OCI-LY7 (cell line): ENCODE measurements around the gene PACS2. TPM values are rescaled to one million over a fixed set of nuclear protein-coding genes. Genes with fewer than 3 reads are reported as not detected.

Experiments used
- BruUV-seq: library from RNA; stranded (reverse); fragments of 400-500 nt; replicated peaks from 2 replicates; lab custom pipeline; 2021; lab: Mats Ljungman, UMichigan
- CTCF ChIA-PET: fragments of 300-600 bp; sonication (Branson Sonifier 250); formaldehyde crosslinking; loops from one replicate; lab custom pipeline; 2022; ENCODE audit warnings: antibody characterized with exemption; ENCODE audit not compliant: unreplicated experiment; lab: Charles Lee
- POLR2A ChIA-PET: fragments of 300-600 bp; sonication (Branson Sonifier 250); formaldehyde crosslinking; loops from one replicate; lab custom pipeline; 2022; ENCODE audit warnings: antibody characterized with exemption; lab: Charles Lee
- DNase-seq: peaks from one replicate; pipeline ENCODE4 v3.0.0-alpha.2; 2015; ENCODE audit warnings: low spot score
- H2AFZ ChIP-seq: fragments of 200-600 bp; sonication (generic), shearing (Covaris generic); 2 replicates; pipeline ENCODE4 v1.6.1; 2014; ENCODE audit warnings: mild to moderate bottlenecking, antibody characterized with exemption, low read length, moderate library complexity
- H3K27ac ChIP-seq: fragments of 200-600 bp; sonication (generic); 2 replicates; pipeline ENCODE4 v1.5.1; 2014; ENCODE audit warnings: mixed run types, low read depth, mild to moderate bottlenecking, moderate library complexity, low read length, inconsistent platforms; ENCODE audit not compliant: poor library complexity, severe bottlenecking
- H3K36me3 ChIP-seq: fragments of 200-600 bp; sonication (generic); 2 replicates; pipeline ENCODE4 v1.6.1; 2014; ENCODE audit warnings: mild to moderate bottlenecking, antibody characterized with exemption, low read length, moderate library complexity, mixed read lengths; ENCODE audit not compliant: insufficient read depth
- H3K4me1 ChIP-seq: fragments of 200-600 bp; sonication (generic); 2 replicates; pipeline ENCODE4 v1.5.1; 2014; ENCODE audit warnings: mild to moderate bottlenecking, low read length; ENCODE audit not compliant: insufficient read depth, poor library complexity, severe bottlenecking
- H3K4me2 ChIP-seq: fragments of 200-600 bp; sonication (generic); 2 replicates; pipeline ENCODE4 v1.6.1; 2014; ENCODE audit warnings: mild to moderate bottlenecking, low read length
- H3K4me3 ChIP-seq: fragments of 200-600 bp; sonication (generic); 2 replicates; pipeline ENCODE4 v1.5.1; 2014; ENCODE audit warnings: mild to moderate bottlenecking, low read depth, low read length; ENCODE audit not compliant: poor library complexity, severe bottlenecking
- H3K79me2 ChIP-seq: fragments of 200-600 bp; sonication (generic); 2 replicates; pipeline ENCODE4 v1.6.1; 2016; ENCODE audit warnings: low read depth, mild to moderate bottlenecking, low read length, moderate library complexity, mixed read lengths; ENCODE audit not compliant: insufficient read depth
- H3K9me2 ChIP-seq: fragments of 200-600 bp; sonication (generic); 2 replicates; pipeline ENCODE4 v1.6.1; 2016; ENCODE audit warnings: mild to moderate bottlenecking, low read length, mixed read lengths; ENCODE audit not compliant: insufficient read depth
- H3K9me3 ChIP-seq: fragments of 200-600 bp; sonication (generic); 2 replicates; pipeline ENCODE4 v1.6.1; 2014; ENCODE audit warnings: mild to moderate bottlenecking, mixed run types, low read length, mixed read lengths
- H4K20me1 ChIP-seq: fragments of 200-600 bp; sonication (generic); 2 replicates; pipeline ENCODE4 v1.6.1; 2014; ENCODE audit warnings: mild to moderate bottlenecking, antibody characterized with exemption, low read length, moderate library complexity, mixed read lengths; ENCODE audit not compliant: insufficient read depth
- CTCF ChIP-seq: fragments of 200-600 bp; sonication (generic); conservative IDR thresholded peaks from 2 replicates; pipeline ENCODE4 v1.5.1; 2014; ENCODE audit warnings: mild to moderate bottlenecking, antibody characterized with exemption, low read length, moderate library complexity, mixed read lengths
- EZH2phosphoT487 ChIP-seq: fragments of 200-600 bp; sonication (generic); IDR thresholded peaks from 2 replicates; pipeline ENCODE4 v1.6.1; 2018; ENCODE audit warnings: low read depth, borderline replicate concordance, mild to moderate bottlenecking, mixed run types, antibody characterized with exemption, low read length, moderate library complexity, mixed read lengths
- intact Hi-C: fragments of 100-400 bp; cut with micrococcal nuclease; formaldehyde crosslinking; loops from one replicate; pipeline ENCODE4 v1.10.0; 2022; ENCODE audit not compliant: unreplicated experiment
- total RNA-seq, 2 experiments: library from RNA; depleted of rRNA in 1 of 2; stranded (reverse); fragments of >200 nt in 1 of 2; shearing (Covaris generic) in 1 of 2; gene quantifications; 2 replicates each; pipeline ENCODE4 v1.2.3, GENCODE V29; 2014 to 2022

PACS2 gene
- total RNA-seq, 2 experiments from 2014 or later: 45.4 to 46.9 TPM

GRCh38 chr14:105444859-105445258 lies 130.3 kb downstream of the PACS2 start:
- H3K27ac ChIP-seq: no peak overlapping the region
- intact Hi-C loops: no loop called here
- no peak overlapping the region for H3K4me2 ChIP-seq
- no peak overlapping the region for H2AFZ ChIP-seq
- POLR2A ChIA-PET: no interaction called here
- no TSS peak for BruUV-seq
- H4K20me1 ChIP-seq: no peaks in the 10 kb centered on the region
- no peak overlapping the region for H3K4me3 ChIP-seq
- no peaks in the 10 kb centered on the region for H3K79me2 ChIP-seq
- CTCF ChIA-PET: no interaction called here
- H3K9me3 ChIP-seq: no peaks in the 10 kb centered on the region
- no peak for TF ChIP-seq CTCF
- TF ChIP-seq EZH2phosphoT487: no peak
- H3K36me3 ChIP-seq: peaks cover 38% of the 10 kb centered on the region
- no peak for DNase-seq
- no peaks in the 10 kb centered on the region for H3K4me1 ChIP-seq
- no peaks in the 10 kb centered on the region for H3K9me2 ChIP-seq

GRCh38 chr14:105445290-105445689 lies 130.7 kb downstream of the PACS2 start:
- no peak for DNase-seq
- TF ChIP-seq EZH2phosphoT487 (no peak), CTCF (no peak)
- CTCF ChIA-PET: no interaction called here
- POLR2A ChIA-PET: no interaction called here
- BruUV-seq: no TSS peak
- Histone ChIP-seq H3K4me2 (no peak overlapping the region), H3K9me2 (no peaks in the 10 kb centered on the region), H3K4me3 (no peak overlapping the region), H3K79me2 (no peaks in the 10 kb centered on the region), H3K4me1 (no peaks in the 10 kb centered on the region), H2AFZ (no peak overlapping the region), H3K36me3 (peaks cover 40% of the 10 kb centered on the region), H4K20me1 (no peaks in the 10 kb centered on the region), H3K27ac (no peak overlapping the region), H3K9me3 (no peaks in the 10 kb centered on the region)
- intact Hi-C loops: no loop called here

- intact Hi-C loops: no loop called here
- Histone ChIP-seq H3K79me2 (no peaks in the 10 kb centered on the region), H3K4me1 (no peaks in the 10 kb centered on the region), H3K9me3 (no peaks in the 10 kb centered on the region), H3K4me2 (no peak overlapping the region), H4K20me1 (no peaks in the 10 kb centered on the region), H3K36me3 (peaks cover 42% of the 10 kb centered on the region), H3K4me3 (no peak overlapping the region), H3K27ac (no peak overlapping the region), H3K9me2 (no peaks in the 10 kb centered on the region), H2AFZ (no peak overlapping the region)
- BruUV-seq: no TSS peak
- CTCF ChIA-PET: interaction anchor here (0.6 kb wide), 1 partner anchor 104 kb away, joined by 3 read pairs; no protein-coding TSS in a partner anchor
- POLR2A ChIA-PET: no interaction called here
- TF ChIP-seq EZH2phosphoT487: no peak
- TF ChIP-seq CTCF: no peak
- DNase-seq: no peak
Observed at GRCh38 chr14:105445901-105446845, 131.6 kb downstream of the PACS2 start.
